Neural cell (in vitro differentiated cells): Measurements from ENCODE around the gene IGSF21. TPM values are rescaled to one million over a fixed set of nuclear protein-coding genes. Genes with fewer than 3 reads are reported as not detected.

Experiments
- H2AFZ ChIP-seq: fragments of 200-600, 300-800 bp; sonication (generic), shearing (Covaris generic); 2 replicates; pipeline ENCODE4 v1.6.0; 2014; ENCODE audit warnings: low read depth, mild to moderate bottlenecking, antibody characterized with exemption, low read length, moderate library complexity
- H3F3A ChIP-seq: fragments of 200-600 bp; shearing (Covaris generic); 2 replicates; pipeline ENCODE4 v1.6.1; 2016; ENCODE audit warnings: mild to moderate bottlenecking, moderate library complexity, mixed read lengths, antibody characterized with exemption, low read length; ENCODE audit not compliant: insufficient read depth, poor library complexity, severe bottlenecking
- H3K27ac ChIP-seq: fragments of 200-600, 300-800 bp; sonication (generic), shearing (Covaris generic); 2 replicates; pipeline ENCODE4 v1.5.1; 2014; ENCODE audit warnings: mild to moderate bottlenecking, low read length, moderate library complexity
- H3K27me3 ChIP-seq: fragments of 300-800, 200-600 bp; sonication (generic), shearing (Covaris generic); 2 replicates; pipeline ENCODE4 v1.6.0; 2014; ENCODE audit warnings: mild to moderate bottlenecking, low read depth, low read length, moderate library complexity; ENCODE audit not compliant: insufficient read depth
- H3K36me3 ChIP-seq: fragments of 300-800, 200-600 bp; sonication (generic), shearing (Covaris generic); 2 replicates; pipeline ENCODE4 v1.5.1; 2014; ENCODE audit warnings: mild to moderate bottlenecking, antibody characterized with exemption, low read length, moderate library complexity; ENCODE audit not compliant: insufficient read depth
- H3K4me2 ChIP-seq: fragments of 300-800, 200-600 bp; sonication (generic), shearing (Covaris generic); 2 replicates; pipeline ENCODE4 v1.6.0; 2014; ENCODE audit warnings: mild to moderate bottlenecking, low read length
- H3K4me3 ChIP-seq: fragments of 300-800, 200-600 bp; sonication (generic), shearing (Covaris generic); 2 replicates; pipeline ENCODE4 v1.5.1; 2014; ENCODE audit warnings: mild to moderate bottlenecking, low read length, moderate library complexity
- H3K79me2 ChIP-seq: fragments of 200-600 bp; shearing (Covaris generic); replicated peaks from 2 replicates; pipeline ENCODE4 v1.6.0; 2014; ENCODE audit warnings: mild to moderate bottlenecking, low read length, moderate library complexity; ENCODE audit not compliant: insufficient read depth
- H3K9ac ChIP-seq: fragments of 300-800, 200-600 bp; sonication (generic), shearing (Covaris generic); 2 replicates; pipeline ENCODE4 v1.6.1; 2016; ENCODE audit warnings: mild to moderate bottlenecking, low read length, mixed read lengths
- H3K9me2 ChIP-seq: fragments of 200-600 bp; shearing (Covaris generic); 2 replicates; pipeline ENCODE4 v1.6.1; 2016; ENCODE audit warnings: mild to moderate bottlenecking, low read length, mixed read lengths; ENCODE audit not compliant: insufficient read depth
- H3K9me3 ChIP-seq: fragments of 200-600, 300-800 bp; sonication (generic), shearing (Covaris generic); 2 replicates; pipeline ENCODE4 v1.6.1; 2016; ENCODE audit warnings: mild to moderate bottlenecking, mixed run types, low read length, moderate library complexity, mixed read lengths
- H4K20me1 ChIP-seq: fragments of 200-600 bp; shearing (Covaris generic); 2 replicates; pipeline ENCODE4 v1.6.1; 2016; ENCODE audit warnings: mild to moderate bottlenecking, mixed run types; ENCODE audit not compliant: insufficient read depth
- CTCF ChIP-seq: fragments of 450-650 bp; IDR thresholded peaks from 2 replicates; pipeline ENCODE4 v1.5.1; 2014; ENCODE audit warnings: antibody characterized with exemption, mild to moderate bottlenecking, moderate library complexity; ENCODE audit not compliant: poor library complexity, severe bottlenecking
- EP300 ChIP-seq: fragments of 450-650 bp; conservative IDR thresholded peaks from 2 replicates; pipeline ENCODE4 v1.6.1; 2014; ENCODE audit warnings: antibody characterized with exemption, mild to moderate bottlenecking, moderate library complexity; ENCODE audit not compliant: poor library complexity, severe bottlenecking
- EZH2 ChIP-seq: fragments of 200-600, 300-800 bp; shearing (Covaris generic), sonication (generic); IDR thresholded peaks from 2 replicates; pipeline ENCODE4 v1.6.1; 2014; ENCODE audit warnings: antibody characterized with exemption, low read length, borderline replicate concordance, mild to moderate bottlenecking; ENCODE audit not compliant: insufficient read depth, poor library complexity, severe bottlenecking
- MXI1 ChIP-seq: fragments of 450-650 bp; conservative IDR thresholded peaks from 2 replicates; pipeline ENCODE4 v1.6.1; 2014; ENCODE audit warnings: antibody characterized with exemption, mild to moderate bottlenecking; ENCODE audit not compliant: poor library complexity, severe bottlenecking
- POLR2AphosphoS5 ChIP-seq: IDR thresholded peaks from 2 replicates; pipeline ENCODE4 v1.6.1; 2012
- RAD21 ChIP-seq: fragments of 450-650 bp; conservative IDR thresholded peaks from 2 replicates; pipeline ENCODE4 v1.6.1; 2014; ENCODE audit warnings: antibody characterized with exemption, mild to moderate bottlenecking, moderate library complexity
- REST ChIP-seq: IDR thresholded peaks from 2 replicates; pipeline ENCODE4 v1.6.1; 2012; ENCODE audit warnings: borderline replicate concordance
- SMC3 ChIP-seq: fragments of 450-650 bp; conservative IDR thresholded peaks from 2 replicates; pipeline ENCODE4 v1.6.1; 2014; ENCODE audit warnings: antibody characterized with exemption, mild to moderate bottlenecking, moderate library complexity; ENCODE audit not compliant: poor library complexity
- TAF1 ChIP-seq: IDR thresholded peaks from 2 replicates; pipeline ENCODE4 v1.6.1; 2012; ENCODE audit warnings: low read depth
- polyA plus RNA-seq: library from polyadenylated mRNA; depleted of rRNA; stranded (reverse); fragments of >200 nt; gene quantifications from 2 replicates; pipeline ENCODE4 v1.2.3, GENCODE V29; 2014

The IGSF21 gene
- polyA plus RNA-seq, 1 donor from 2014 or later = 2.4 TPM

- Histone ChIP-seq H3K9me3 (no peaks in the 10 kb centered on the region), H2AFZ (no peak overlapping the region), H3K9me2 (no peaks in the 10 kb centered on the region), H3K79me2 (no peaks in the 10 kb centered on the region), H3K4me2 (no peak overlapping the region), H3K9ac (no peak overlapping the region), H4K20me1 (no peaks in the 10 kb centered on the region), H3K36me3 (no peaks in the 10 kb centered on the region), H3F3A (no peaks in the 10 kb centered on the region), H3K4me3 (no peak overlapping the region), H3K27me3 (no peaks in the 10 kb centered on the region), H3K27ac (no peak overlapping the region)
- TF ChIP-seq RAD21 (no peak), SMC3 (no peak), REST (no peak), EZH2 (no peak), POLR2AphosphoS5 (no peak), CTCF (no peak), MXI1 (no peak), TAF1 (no peak), EP300 (no peak)
Observed at GRCh38 chr1:18408656-18409370, 301.2 kb downstream of the IGSF21 start.

- Histone ChIP-seq H3K4me3 (no peak overlapping the region), H3K9me2 (no peaks in the 10 kb centered on the region), H3K27ac (no peak overlapping the region), H3K9ac (no peak overlapping the region), H4K20me1 (no peaks in the 10 kb centered on the region), H3K4me2 (no peak overlapping the region), H3K9me3 (no peaks in the 10 kb centered on the region), H3K79me2 (no peaks in the 10 kb centered on the region), H2AFZ (no peak overlapping the region), H3K36me3 (no peaks in the 10 kb centered on the region), H3K27me3 (no peaks in the 10 kb centered on the region), H3F3A (no peaks in the 10 kb centered on the region)
- TF ChIP-seq REST (no peak), SMC3 (no peak), TAF1 (no peak), EP300 (no peak), POLR2AphosphoS5 (no peak), MXI1 (no peak), CTCF (no peak), RAD21 (no peak), EZH2 (no peak)
Observed at GRCh38 chr1:18409609-18410237, 302.1 kb downstream of the IGSF21 start.
